ENCODE results near the gene RPS6KA5.

- TF ChIP-seq ARNTL (CRISPR knock-in tag; IDR thresholded peaks at IDR 0.05; ENCODE audit: borderline replicate concordance, low read depth) (no peak), CSDC2 (CRISPR knock-in tag; IDR thresholded peaks at IDR 0.05) (no peak), ZC3H10 (CRISPR knock-in tag; IDR thresholded peaks at IDR 0.05) (no peak), ZFP3 (CRISPR knock-in tag; IDR thresholded peaks at IDR 0.05) (no peak), ZNF565 (CRISPR knock-in tag; conservative IDR thresholded peaks at IDR 0.05; ENCODE audit: low read depth) (no peak), PATZ1 (CRISPR knock-in tag; IDR thresholded peaks at IDR 0.05; ENCODE audit: borderline replicate concordance) (no peak)
Measured at GRCh38 chr14:90960818-90961217, 99.6 kb downstream of the RPS6KA5 start.
